Ishikawa (cell line): ENCODE data around the gene ZMYND8.

Experiments used
- CEBPB ChIP-seq: IDR thresholded peaks from 2 replicates; pipeline ENCODE4 v1.6.1; 2012
- CREB1 ChIP-seq: IDR thresholded peaks from 2 replicates; pipeline ENCODE4 v1.6.1; 2012; ENCODE audit warnings: low read depth
- EGR1 ChIP-seq: IDR thresholded peaks from 2 replicates; pipeline ENCODE4 v1.6.1; 2012
- EP300 ChIP-seq: IDR thresholded peaks from 2 replicates; pipeline ENCODE4 v1.6.1; 2012; ENCODE audit warnings: borderline replicate concordance
- FOXM1 ChIP-seq: IDR thresholded peaks from 2 replicates; pipeline ENCODE4 v1.6.1; 2012; ENCODE audit warnings: low read depth, borderline replicate concordance
- MAX ChIP-seq: IDR thresholded peaks from 2 replicates; pipeline ENCODE4 v1.6.1; 2012
- NFIC ChIP-seq: IDR thresholded peaks from 2 replicates; pipeline ENCODE4 v1.6.1; 2012
- RAD21 ChIP-seq: IDR thresholded peaks from 2 replicates; pipeline ENCODE4 v1.6.1; 2012; ENCODE audit warnings: low read depth
- REST ChIP-seq: IDR thresholded peaks from 2 replicates; pipeline ENCODE4 v1.6.1; 2012; ENCODE audit warnings: low read depth, mild to moderate bottlenecking
- TAF1 ChIP-seq: IDR thresholded peaks from 2 replicates; pipeline ENCODE4 v1.6.1; 2012; ENCODE audit warnings: low read depth, mild to moderate bottlenecking
- TCF12 ChIP-seq: IDR thresholded peaks from 2 replicates; pipeline ENCODE4 v1.6.1; 2012; ENCODE audit warnings: low read depth
- TEAD4 ChIP-seq: IDR thresholded peaks from 2 replicates; pipeline ENCODE4 v1.6.1; 2012
- USF1 ChIP-seq: IDR thresholded peaks from 2 replicates; pipeline ENCODE4 v1.6.1; 2012
- YY1 ChIP-seq: IDR thresholded peaks from 2 replicates; pipeline ENCODE4 v1.6.1; 2012; ENCODE audit warnings: low read depth
- ZBTB7A ChIP-seq: IDR thresholded peaks from 2 replicates; pipeline ENCODE4 v1.6.1; 2012; ENCODE audit warnings: low read depth

ZMYND8 gene

GRCh38 chr20:47263080-47263464 lies 93.4 kb downstream of the ZMYND8 start:
- TF ChIP-seq FOXM1 (no peak), MAX (no peak), CREB1 (no peak), EP300 (no peak), TCF12 (no peak), REST (no peak), NFIC (no peak), TAF1 (no peak), YY1 (no peak), USF1 (no peak), TEAD4 (no peak), ZBTB7A (no peak), EGR1 (no peak), CEBPB (no peak), RAD21 (no peak)

GRCh38 chr20:47262365-47263013 lies 94.0 kb downstream of the ZMYND8 start:
- TF ChIP-seq CEBPB (no peak), CREB1 (no peak), TCF12 (no peak), ZBTB7A (no peak), FOXM1 (no peak), RAD21 (no peak), TAF1 (no peak), REST (no peak), MAX (no peak), EP300 (no peak), USF1 (no peak), TEAD4 (no peak), YY1 (no peak), NFIC (no peak)

GRCh38 chr20:47262008-47262364 lies 94.5 kb downstream of the ZMYND8 start:
- TF ChIP-seq TAF1: no peak
- no peak for TF ChIP-seq RAD21
- TF ChIP-seq REST: no peak
- no peak for TF ChIP-seq FOXM1
- TF ChIP-seq NFIC: no peak
- no peak for TF ChIP-seq TEAD4
- TF ChIP-seq CREB1: no peak
- no peak for TF ChIP-seq CEBPB

GRCh38 chr20:47258745-47259695 lies 97.5 kb downstream of the ZMYND8 start:
- TF ChIP-seq CREB1: no peak
- no peak for TF ChIP-seq RAD21
- no peak for TF ChIP-seq CEBPB
- TF ChIP-seq FOXM1: no peak
- TF ChIP-seq TCF12: no peak; the same call in 1 of the 2 replicates
- no peak for TF ChIP-seq YY1
- 0 out of 2 replicates have a peak, but pooled peaks have one; percentile 54 for TF ChIP-seq EGR1
- TF ChIP-seq ZBTB7A: no peak
- no peak for TF ChIP-seq TAF1
- peak; percentile 81 for TF ChIP-seq MAX
- TF ChIP-seq TEAD4: no peak; the same call in 1 of the 2 replicates
- TF ChIP-seq EP300: peak; percentile 58; the same call in 1 of the 2 replicates
- no peak for TF ChIP-seq NFIC
- TF ChIP-seq USF1: peak; percentile 26; the same call in 1 of the 2 replicates
- no peak for TF ChIP-seq REST
